ENCODE data around the gene CHTOP. TPM values are rescaled to one million over a fixed set of nuclear protein-coding genes. Genes with fewer than 3 reads are reported as not detected.

The CHTOP gene
- total RNA-seq, 2 donors from 2014 or later = 38.2 to 50.1 TPM

- Histone ChIP-seq H3K27ac (peak overlapping the region; percentile 96 to 97), H3K9me3 (no peaks in the 10 kb centered on the region), H3K4me1 (peaks cover 0 to 77% of the 10 kb centered on the region in 2 donors), H3K36me3 (peaks cover 5% of the 10 kb centered on the region), H3K4me3 (peak overlapping the region in 1 of 2 donors; percentile 49), H3K27me3 (no peaks in the 10 kb centered on the region)
- DNase-seq (ENCODE audit: low spot score) = no peak
- no peak for TF ChIP-seq CTCF (IDR thresholded peaks at IDR 0.05)
These were observed 3.5 kb upstream of the CHTOP start for GRCh38 chr1:153630384-153630783.

GRCh38 chr1:153631047-153632022, 2.5 kb upstream of the CHTOP start:
- peak overlapping the region; percentile 96 to 97 for H3K27ac ChIP-seq
- TF ChIP-seq CTCF (IDR thresholded peaks at IDR 0.05) = no peak
- DNase-seq (ENCODE audit: low spot score) = no peak

GRCh38 chr1:153633161-153633753, 609 bp upstream of the CHTOP start:
- peaks cover 0 to 77% of the 10 kb centered on the region in 2 donors for H3K4me1 ChIP-seq
- no peak for DNase-seq (ENCODE audit: low spot score)
- peaks cover 31% of the 10 kb centered on the region for H3K36me3 ChIP-seq
- H3K27ac ChIP-seq = peak overlapping the region; percentile 100
- TF ChIP-seq CTCF (IDR thresholded peaks at IDR 0.05) = no peak
- H3K27me3 ChIP-seq = no peaks in the 10 kb centered on the region
- no peaks in the 10 kb centered on the region for H3K9me3 ChIP-seq
- H3K4me3 ChIP-seq = peak overlapping the region; percentile 73 to 89

More at GRCh38 chr1:153631047-153632022, 2.5 kb upstream of the CHTOP start:
- no peaks in the 10 kb centered on the region for H3K27me3 ChIP-seq
- H3K4me3 ChIP-seq = no peak overlapping the region
- H3K9me3 ChIP-seq = no peaks in the 10 kb centered on the region
- H3K36me3 ChIP-seq = peaks cover 14% of the 10 kb centered on the region
- H3K4me1 ChIP-seq = peaks cover 0 to 77% of the 10 kb centered on the region in 2 donors

GRCh38 chr1:153635872-153636271, 2.0 kb downstream of the CHTOP start:
- Histone ChIP-seq H3K27me3 (no peaks in the 10 kb centered on the region), H3K4me3 (peak overlapping the region; percentile 73 to 89), H3K36me3 (peaks cover 57% of the 10 kb centered on the region), H3K4me1 (peaks cover 0 to 77% of the 10 kb centered on the region in 2 donors), H3K27ac (peak overlapping the region; percentile 100), H3K9me3 (no peaks in the 10 kb centered on the region)
- no peak for DNase-seq (ENCODE audit: low spot score)
- TF ChIP-seq CTCF (IDR thresholded peaks at IDR 0.05) = no peak

- no peak for DNase-seq (ENCODE audit: low spot score)
- H3K36me3 ChIP-seq = peaks cover 62% of the 10 kb centered on the region
- peak overlapping the region; percentile 100 for H3K27ac ChIP-seq
- H3K4me1 ChIP-seq = peaks cover 0 to 75% of the 10 kb centered on the region in 2 donors
- no peak overlapping the region for H3K4me3 ChIP-seq
- no peaks in the 10 kb centered on the region for H3K27me3 ChIP-seq
- TF ChIP-seq CTCF (IDR thresholded peaks at IDR 0.05) = no peak
- no peaks in the 10 kb centered on the region for H3K9me3 ChIP-seq
These were observed 2.4 kb downstream of the CHTOP start for GRCh38 chr1:153636312-153636711.
